Measurements from ENCODE around the gene PHPT1. TPM values are rescaled to one million over a fixed set of nuclear protein-coding genes. Genes with fewer than 3 reads are reported as not detected.

PHPT1 gene
- total RNA-seq, 1 experiment from 2014 or later, result 81.2 TPM

- peak; percentile 46 for DNase-seq (ENCODE audit: low read depth)
Measured at GRCh38 chr9:136847826-136848392, 1.3 kb upstream of the PHPT1 start.

DNA sequence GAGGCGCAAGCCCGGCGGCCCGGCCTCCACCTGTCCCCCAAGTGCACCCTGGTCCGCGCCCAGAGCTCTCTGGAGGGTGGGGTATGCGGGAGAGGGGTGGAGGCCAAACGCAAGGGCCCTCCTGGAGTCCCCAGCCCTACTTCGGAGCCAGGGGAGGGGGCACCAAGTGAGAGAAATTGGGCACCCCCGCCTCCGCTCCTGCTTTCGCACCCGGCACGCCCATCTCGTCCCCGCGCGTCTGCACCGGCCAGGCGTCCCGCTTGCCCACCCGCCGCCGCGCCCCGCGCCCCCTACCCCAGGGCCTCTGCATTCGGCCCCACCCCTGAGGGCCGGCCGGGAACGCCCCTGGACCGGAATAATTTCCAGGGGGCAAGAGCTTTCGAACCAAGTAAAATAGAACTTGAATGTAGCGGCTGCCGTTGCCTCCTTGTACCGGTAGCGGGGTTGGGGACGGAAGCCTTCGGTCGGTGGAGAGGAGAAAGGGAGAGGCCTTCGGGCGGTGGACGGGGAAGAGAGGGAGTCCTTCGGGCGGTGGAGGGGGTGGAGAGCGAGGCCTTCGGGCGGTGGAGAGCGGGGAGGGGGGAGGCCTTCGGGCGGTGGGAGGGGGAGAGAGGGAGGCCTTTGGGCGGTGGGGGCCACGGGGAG is 694 bp upstream of the PHPT1 start:
- DNase-seq (ENCODE audit: low read depth), result peak; percentile 55

GRCh38 chr9:136849960-136850865 is 1.0 kb downstream of the PHPT1 start:
- DNase-seq (ENCODE audit: low read depth), result no peak

- DNase-seq (ENCODE audit: low read depth), result no peak
Measured at GRCh38 chr9:136850866-136851775, 1.9 kb downstream of the PHPT1 start.

- DNase-seq (ENCODE audit: low read depth), result no peak
Measured at GRCh38 chr9:136851941-136852663, 2.9 kb downstream of the PHPT1 start, which contains the start of gene MAMDC4. Gene MAMDC4 (plus strand): TSS chr9:136852346. CDS start chr9:136852417, 71 bp downstream.

GRCh38 chr9:136852664-136853595 is 3.7 kb downstream of the PHPT1 start:
- no peak for DNase-seq (ENCODE audit: low read depth)

DNA sequence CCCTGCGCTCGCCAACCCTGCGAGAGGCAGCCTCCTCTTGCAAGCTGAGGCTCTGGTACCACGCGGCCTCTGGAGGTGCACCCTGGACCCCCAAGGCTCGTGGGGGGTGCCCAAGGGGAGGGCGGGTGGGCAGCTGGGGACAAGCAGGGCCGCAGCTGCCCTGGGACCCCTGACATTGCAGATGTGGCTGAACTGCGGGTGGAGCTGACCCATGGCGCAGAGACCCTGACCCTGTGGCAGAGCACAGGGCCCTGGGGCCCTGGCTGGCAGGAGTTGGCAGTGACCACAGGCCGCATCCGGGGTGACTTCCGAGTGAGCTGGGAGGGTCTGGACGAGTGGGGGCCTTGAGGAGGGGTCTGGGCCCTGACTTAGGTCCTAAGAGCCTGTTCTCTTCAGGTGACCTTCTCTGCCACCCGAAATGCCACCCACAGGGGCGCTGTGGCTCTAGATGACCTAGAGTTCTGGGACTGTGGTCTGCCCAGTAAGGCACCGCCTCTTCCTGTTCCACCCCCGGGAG is 4.4 kb downstream of the PHPT1 start:
- no peak for DNase-seq (ENCODE audit: low read depth)

- DNase-seq (ENCODE audit: low read depth), result no peak
Measured at GRCh38 chr9:136854113-136854841, 5.1 kb downstream of the PHPT1 start.

- DNase-seq (ENCODE audit: low read depth), result no peak
Measured at GRCh38 chr9:136854842-136855460, 5.7 kb downstream of the PHPT1 start.

DNA sequence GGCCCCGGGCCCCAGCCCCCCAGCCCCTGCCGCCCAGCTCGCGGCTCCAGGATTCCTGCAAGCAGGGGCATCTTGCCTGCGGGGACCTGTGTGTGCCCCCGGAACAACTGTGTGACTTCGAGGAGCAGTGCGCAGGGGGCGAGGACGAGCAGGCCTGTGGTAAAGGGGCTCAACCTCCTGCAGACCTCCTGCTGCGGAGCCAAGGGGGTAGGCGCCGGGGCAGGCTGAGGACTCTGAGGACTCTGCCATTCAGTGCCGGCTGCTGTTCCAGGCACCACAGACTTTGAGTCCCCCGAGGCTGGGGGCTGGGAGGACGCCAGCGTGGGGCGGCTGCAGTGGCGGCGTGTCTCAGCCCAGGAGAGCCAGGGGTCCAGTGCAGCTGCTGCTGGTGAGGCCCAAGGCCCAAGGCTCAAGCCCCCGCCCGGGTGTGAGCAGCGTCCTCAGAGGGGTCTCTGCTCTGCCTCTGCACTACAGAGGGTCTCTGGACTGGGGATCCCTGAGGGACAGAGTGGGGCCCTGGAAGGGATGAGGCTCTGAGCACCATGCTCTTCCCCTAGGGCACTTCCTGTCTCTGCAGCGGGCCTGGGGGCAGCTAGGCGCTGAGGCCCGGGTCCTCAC is 6.4 kb downstream of the PHPT1 start:
- DNase-seq (ENCODE audit: low read depth), result no peak

GRCh38 chr9:136856079-136856476 is 6.9 kb downstream of the PHPT1 start:
- DNase-seq (ENCODE audit: low read depth), result no peak

- DNase-seq (ENCODE audit: low read depth), result no peak
Measured at GRCh38 chr9:136856541-136857141, 7.4 kb downstream of the PHPT1 start.

DNA sequence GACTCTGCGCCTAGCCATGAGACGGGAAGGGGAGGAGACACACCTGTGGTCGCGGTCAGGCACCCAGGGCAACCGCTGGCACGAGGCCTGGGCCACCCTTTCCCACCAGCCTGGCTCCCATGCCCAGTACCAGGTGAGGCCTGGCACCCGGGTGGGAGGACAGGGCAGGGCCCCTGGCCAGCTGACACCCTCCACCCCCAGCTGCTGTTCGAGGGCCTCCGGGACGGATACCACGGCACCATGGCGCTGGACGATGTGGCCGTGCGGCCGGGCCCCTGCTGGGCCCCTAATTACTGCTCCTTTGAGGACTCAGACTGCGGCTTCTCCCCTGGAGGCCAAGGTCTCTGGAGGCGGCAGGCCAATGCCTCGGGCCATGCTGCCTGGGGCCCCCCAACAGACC is 8.0 kb downstream of the PHPT1 start:
- no peak for DNase-seq (ENCODE audit: low read depth)

DNA sequence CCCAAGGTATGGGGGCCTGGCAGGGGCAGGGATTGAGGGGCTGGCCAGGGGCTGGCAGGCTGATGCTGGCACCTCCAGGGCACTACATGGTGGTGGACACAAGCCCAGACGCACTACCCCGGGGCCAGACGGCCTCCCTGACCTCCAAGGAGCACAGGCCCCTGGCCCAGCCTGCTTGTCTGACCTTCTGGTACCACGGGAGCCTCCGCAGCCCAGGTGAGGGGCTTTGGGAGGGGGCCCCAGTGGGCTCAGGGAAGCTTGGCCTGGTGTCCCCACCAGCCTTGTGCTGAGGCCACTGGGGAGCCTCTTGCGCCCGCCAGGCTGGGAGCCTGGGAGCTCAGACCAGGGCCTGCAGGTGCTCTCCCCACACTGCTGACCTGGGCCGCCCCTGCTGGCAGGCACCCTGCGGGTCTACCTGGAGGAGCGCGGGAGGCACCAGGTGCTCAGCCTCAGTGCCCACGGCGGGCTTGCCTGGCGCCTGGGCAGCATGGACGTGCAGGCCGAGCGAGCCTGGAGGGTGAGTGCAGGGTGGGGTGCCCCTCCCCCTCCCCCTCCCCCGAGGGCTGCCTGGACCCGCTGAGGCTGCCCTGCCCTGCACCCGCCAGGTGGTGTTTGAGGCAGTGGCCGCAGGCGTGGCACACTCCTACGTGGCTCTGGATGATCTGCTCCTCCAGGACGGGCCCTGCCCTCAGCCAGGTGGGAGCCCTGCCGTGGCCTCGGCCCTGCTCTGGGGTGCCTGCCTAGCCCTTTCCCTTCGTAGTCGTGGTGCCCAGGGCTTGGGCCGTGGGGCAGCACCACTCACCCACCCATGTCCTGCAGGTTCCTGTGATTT is 8.6 kb downstream of the PHPT1 start:
- DNase-seq (ENCODE audit: low read depth), result no peak

- no peak for DNase-seq (ENCODE audit: low read depth)
Measured at GRCh38 chr9:136858452-136858843, 9.2 kb downstream of the PHPT1 start.

All from M059J (cell line).